Astrocyte of the hippocampus (primary cell): ENCODE measurements around the gene PDE4D.
A peak's percentile ranks its signal among the peaks of the same experiment; 100 is the strongest.
"Not testable (repeated sequence)": the region's sequence is repeated elsewhere in the genome, so short reads cannot be mapped to it uniquely, and the experiment has no call there.

Source experiments
- DNase-seq: peaks from one replicate; pipeline ENCODE4 v3.0.0; 2011; ENCODE audit warnings: low read depth, low spot score

The PDE4D gene

GRCh38 chr5:59799668-59800346 is 93.7 kb downstream of the PDE4D start:
- DNase-seq = peak; percentile 79

GRCh38 chr5:59798862-59799667 is 94.5 kb downstream of the PDE4D start:
- DNase-seq = no peak

- DNase-seq = no peak
These were observed 98.4 kb downstream of the PDE4D start for GRCh38 chr5:59795141-59795540.

- DNase-seq = peak; percentile 93
These were observed 100.4 kb downstream of the PDE4D start for GRCh38 chr5:59792983-59793585.

GRCh38 chr5:59791617-59792016 is 101.9 kb downstream of the PDE4D start:
- DNase-seq = no peak

GRCh38 chr5:59790776-59791475 is 102.6 kb downstream of the PDE4D start:
- DNase-seq = peak; percentile 16

- no peak for DNase-seq
These were observed 103.2 kb downstream of the PDE4D start for GRCh38 chr5:59790376-59790775.

- DNase-seq = no peak
These were observed 103.6 kb downstream of the PDE4D start for GRCh38 chr5:59789894-59790293.

GRCh38 chr5:59789197-59789596 is 104.3 kb downstream of the PDE4D start:
- no peak for DNase-seq

GRCh38 chr5:59786334-59786805 is 107.2 kb downstream of the PDE4D start:
- peak; percentile 80 for DNase-seq

- DNase-seq = peak; percentile 10
These were observed 107.7 kb downstream of the PDE4D start for GRCh38 chr5:59785676-59786333.

- DNase-seq = not testable (repeated sequence)
These were observed 108.8 kb downstream of the PDE4D start for GRCh38 chr5:59784708-59785107.

GRCh38 chr5:59783264-59783663 is 110.3 kb downstream of the PDE4D start:
- DNase-seq = no peak

GRCh38 chr5:59782856-59783255 is 110.7 kb downstream of the PDE4D start:
- no peak for DNase-seq

- DNase-seq = no peak
These were observed 114.1 kb downstream of the PDE4D start for GRCh38 chr5:59779453-59779852.

- no peak for DNase-seq
These were observed 116.5 kb downstream of the PDE4D start for GRCh38 chr5:59777028-59777427.

- DNase-seq = peak; percentile 51
These were observed 120.2 kb downstream of the PDE4D start for GRCh38 chr5:59773294-59773693.

GRCh38 chr5:59772757-59773156 is 120.8 kb downstream of the PDE4D start:
- DNase-seq = no peak

GRCh38 chr5:59772206-59772605 is 121.3 kb downstream of the PDE4D start:
- DNase-seq = no peak

- no peak for DNase-seq
These were observed 122.6 kb downstream of the PDE4D start for GRCh38 chr5:59770953-59771352.

GRCh38 chr5:59769832-59770231 is 123.7 kb downstream of the PDE4D start:
- DNase-seq = no peak

GRCh38 chr5:59769041-59769360 is 124.5 kb downstream of the PDE4D start:
- no peak for DNase-seq
